K562 (cell line): ENCODE results near the gene RAB14. TPM values are rescaled to one million over a fixed set of nuclear protein-coding genes. Genes with fewer than 3 reads are reported as not detected.

Source experiments
- ARID4B ChIP-seq: sonication (generic); formaldehyde crosslinking; IDR thresholded peaks from 2 replicates; pipeline ENCODE4 v1.8.0; 2022; ENCODE audit warnings: mild to moderate bottlenecking, missing genetic modification reagents
- BRF2 ChIP-seq: IDR thresholded peaks from 3 replicates; pipeline ENCODE4 v1.6.1; 2011; ENCODE audit warnings: borderline replicate concordance, mild to moderate bottlenecking; ENCODE audit not compliant: insufficient read length, insufficient read depth
- CHD1 ChIP-seq: fragments of 200-600 bp; sonication (generic); IDR thresholded peaks from one replicate; pipeline ENCODE4 v1.6.1; 2012; ENCODE audit warnings: mild to moderate bottlenecking, moderate library complexity, low read length, inconsistent platforms
- CXXC5 ChIP-seq: fragments of 250-450 bp; sonication (Bioruptor Pico); IDR thresholded peaks from 2 replicates; pipeline ENCODE4 v1.8.0; 2022; ENCODE audit warnings: inconsistent platforms, mild to moderate bottlenecking, moderate library complexity
- FOXJ3 ChIP-seq: sonication (generic); formaldehyde crosslinking; IDR thresholded peaks from 2 replicates; pipeline ENCODE4 v1.4.0; 2020; ENCODE audit warnings: mild to moderate bottlenecking, missing genetic modification reagents
- FOXO4 ChIP-seq: fragments of 450-650 bp; formaldehyde crosslinking; IDR thresholded peaks from 2 replicates; pipeline ENCODE4 v1.4.0; 2020; ENCODE audit warnings: mild to moderate bottlenecking, moderate library complexity
- ILF3 ChIP-seq: fragments of 450-650 bp; IDR thresholded peaks from 2 replicates; pipeline ENCODE4 v1.6.1; 2018; ENCODE audit warnings: antibody characterized with exemption, mild to moderate bottlenecking, moderate library complexity, borderline replicate concordance
- KDM5B ChIP-seq: fragments of 200-600 bp; sonication (generic); IDR thresholded peaks from 2 replicates; pipeline ENCODE4 v1.6.1; 2012; ENCODE audit warnings: low read depth, mild to moderate bottlenecking, moderate library complexity, low read length, control low read depth, inconsistent platforms; ENCODE audit not compliant: insufficient replicate concordance
- MYNN ChIP-seq, 2 experiments: sonication (generic); formaldehyde crosslinking in 1 of 2; IDR thresholded peaks; 2 replicates each; pipeline versions ENCODE4 v1.5.0 to v1.6.1; 2016 to 2020; ENCODE audit warnings: antibody characterized with exemption in 1 of 2, missing genetic modification reagents in 1 of 2
- NCOR1 ChIP-seq: fragments of 450-650 bp; IDR thresholded peaks from 2 replicates; pipeline ENCODE4 v1.6.1; 2016; ENCODE audit warnings: mild to moderate bottlenecking, moderate library complexity
- OTX1 ChIP-seq: fragments of 450-650 bp; formaldehyde crosslinking; IDR thresholded peaks from 2 replicates; pipeline ENCODE4 v1.4.0; 2022; ENCODE audit warnings: mild to moderate bottlenecking
- PML ChIP-seq: IDR thresholded peaks from 2 replicates; pipeline ENCODE4 v1.6.1; 2012; ENCODE audit warnings: low read length, inconsistent platforms
- POLR2G ChIP-seq: fragments of 200-400 bp; formaldehyde crosslinking; IDR thresholded peaks from 2 replicates; pipeline ENCODE4 v1.6.1; 2017; ENCODE audit warnings: low read depth, mild to moderate bottlenecking, antibody characterized with exemption, low read length, moderate library complexity
- SMARCA4 ChIP-seq: fragments of 450-650 bp; IDR thresholded peaks from 2 replicates; pipeline ENCODE4 v1.6.1; 2016
- VEZF1 ChIP-seq: fragments of 200-800 bp; sonication (Bioruptor generic); IDR thresholded peaks from 2 replicates; pipeline ENCODE4 v1.6.1; 2017; ENCODE audit warnings: missing genetic modification characterization, missing compliant biosample characterization
- ZC3H8 ChIP-seq: fragments of 450-650 bp; IDR thresholded peaks from 2 replicates; pipeline ENCODE4 v1.6.1; 2017
- ZNF174 ChIP-seq: fragments of 250-450 bp; sonication (Bioruptor Pico); IDR thresholded peaks from 2 replicates; pipeline ENCODE4 v1.4.0; 2020; ENCODE audit warnings: mild to moderate bottlenecking
- ZNF175 ChIP-seq: fragments of 200-800 bp; sonication (Bioruptor generic); IDR thresholded peaks from 2 replicates; pipeline ENCODE4 v1.6.1; 2016; ENCODE audit warnings: low read depth, mild to moderate bottlenecking, missing genetic modification characterization, missing compliant biosample characterization
- ZNF431 ChIP-seq: sonication (generic); formaldehyde crosslinking; IDR thresholded peaks from 2 replicates; pipeline ENCODE4 v1.8.0; 2022; ENCODE audit warnings: mild to moderate bottlenecking, missing genetic modification reagents
- polyA plus RNA-seq, 8 experiments: library from polyadenylated mRNA; depleted of rRNA in 4 of 8; stranded (reverse) in 5 of 8; unstranded in 3 of 8; fragments of >200 nt; fragmentation: Nextera tagmentation in 2 of 8; fragmentation: Illumina TruSeq in 1 of 8; extraction: Ambion mirVana in 2 of 8; extraction: Trizol in 1 of 8; gene quantifications; 2 replicates each; pipeline versions ENCODE4 v1.2.1 to v1.2.3, GENCODE V29; 2011 to 2014; ENCODE audit warnings: inconsistent platforms in 1 of 8, missing spikeins in 1 of 8
- total RNA-seq, 7 experiments: library from RNA; depleted of rRNA in 6 of 7; stranded (reverse); fragments of >200 nt in 6 of 7; fragmentation: Illumina TruSeq in 2 of 7; extraction: Trizol in 2 of 7; gene quantifications; 2 replicates each; pipeline versions ENCODE4 v1.2.1 to v1.2.3, GENCODE V29; 2011 to 2021; ENCODE audit warnings: low replicate concordance in 1 of 7

RAB14 gene
- total and polyA plus RNA-seq, 9 of the 15 experiments (the other 6 are each of a cell fraction or from before 2014, with no cell fraction given), result 10.3 to 41.8 (median 20.9) TPM

DNA sequence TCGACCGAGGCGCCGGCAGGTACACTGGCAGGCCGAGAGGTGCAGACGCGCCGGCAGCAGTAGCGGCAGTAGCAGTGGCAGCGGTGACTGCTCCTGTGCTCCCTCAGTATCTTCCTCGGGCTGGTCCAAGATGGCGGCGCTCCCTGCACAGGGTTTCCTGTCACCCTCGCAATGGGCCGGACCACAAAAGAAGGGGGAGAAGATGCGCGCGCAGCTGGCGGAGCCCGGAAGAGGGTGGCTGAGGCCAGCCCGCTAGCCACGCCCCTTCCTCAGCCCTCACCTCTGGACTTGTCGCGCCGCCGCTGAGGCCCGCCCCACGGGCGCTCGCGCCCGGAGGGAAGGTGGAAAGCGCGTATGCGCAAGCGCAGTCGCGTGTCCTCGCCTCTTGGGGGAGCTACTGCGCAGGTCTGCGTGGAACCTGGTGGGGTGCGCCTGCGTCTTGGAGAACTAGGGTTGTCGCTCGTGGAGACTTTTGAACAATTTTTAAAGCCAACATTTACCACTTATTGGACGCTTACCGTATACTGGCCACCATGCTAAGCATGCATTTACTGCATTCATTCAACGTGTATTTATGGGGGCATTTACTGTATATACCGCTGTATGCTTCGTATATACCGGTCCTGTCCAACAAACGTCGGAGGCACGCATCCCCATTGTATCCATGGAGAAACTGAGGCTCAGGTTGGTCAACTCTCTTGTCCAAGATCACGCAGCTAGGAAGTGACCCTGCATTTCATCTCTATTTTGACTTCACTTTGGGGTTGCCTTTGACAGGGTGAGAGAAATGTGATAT lies at the start of gene RAB14 (continued):
- TF ChIP-seq ARID4B (CRISPR knock-in tag), result no peak; the same call in 1 of the 2 replicates
- TF ChIP-seq PML, result peak; percentile 81
- TF ChIP-seq FOXJ3 (CRISPR knock-in tag), result no peak
- TF ChIP-seq NCOR1, result no peak
- no peak for TF ChIP-seq ILF3
- TF ChIP-seq ZNF174 (CRISPR knock-in tag), result 0 out of 2 replicates have a peak, but pooled peaks have one; percentile 35
- peak; percentile 86 for TF ChIP-seq CXXC5 (CRISPR knock-in tag)
- 0 out of 2 replicates have a peak, but pooled peaks have one; percentile 67 for TF ChIP-seq ZC3H8
- TF ChIP-seq POLR2G, result peak; percentile 89
- no peak for TF ChIP-seq BRF2
- TF ChIP-seq ZNF431, result no peak
- TF ChIP-seq FOXO4 (CRISPR knock-in tag), result no peak
- TF ChIP-seq VEZF1 (CRISPR knock-in tag), result peak; percentile 96
- TF ChIP-seq MYNN (IDR thresholded peaks at IDR 0.05), result 0 out of 2 replicates have a peak, but pooled peaks have one; percentile 13
- no peak for TF ChIP-seq MYNN (CRISPR knock-in tag; IDR thresholded peaks at IDR 0.05)
- peak; percentile 68 for TF ChIP-seq KDM5B
- 0 out of 2 replicates have a peak, but pooled peaks have one; percentile 46 for TF ChIP-seq OTX1 (CRISPR knock-in tag)
- TF ChIP-seq ZNF175 (CRISPR knock-in tag), result peak; percentile 33; the same call in 1 of the 2 replicates
- no peak for TF ChIP-seq CHD1
- TF ChIP-seq SMARCA4, result peak; percentile 54
